C4-2B (cell line): Measurements from ENCODE around the gene CYTH2.
A peak's percentile ranks its signal among the peaks of the same experiment; 100 is the strongest.

Source experiments
- H3K27ac ChIP-seq: fragments of 450-650 bp; 2 replicates; pipeline ENCODE4 v1.5.1; 2017
- ZFX ChIP-seq: fragments of 450-650 bp; IDR thresholded peaks from 2 replicates; pipeline ENCODE4 v1.6.1; 2017
- TF ChIP-seq, protein P1 (sequence below): fragments of 450-650 bp; conservative IDR thresholded peaks from 2 replicates; pipeline ENCODE4 v1.5.1; 2017; ENCODE audit warnings: mild to moderate bottlenecking

CYTH2 gene

DNA sequence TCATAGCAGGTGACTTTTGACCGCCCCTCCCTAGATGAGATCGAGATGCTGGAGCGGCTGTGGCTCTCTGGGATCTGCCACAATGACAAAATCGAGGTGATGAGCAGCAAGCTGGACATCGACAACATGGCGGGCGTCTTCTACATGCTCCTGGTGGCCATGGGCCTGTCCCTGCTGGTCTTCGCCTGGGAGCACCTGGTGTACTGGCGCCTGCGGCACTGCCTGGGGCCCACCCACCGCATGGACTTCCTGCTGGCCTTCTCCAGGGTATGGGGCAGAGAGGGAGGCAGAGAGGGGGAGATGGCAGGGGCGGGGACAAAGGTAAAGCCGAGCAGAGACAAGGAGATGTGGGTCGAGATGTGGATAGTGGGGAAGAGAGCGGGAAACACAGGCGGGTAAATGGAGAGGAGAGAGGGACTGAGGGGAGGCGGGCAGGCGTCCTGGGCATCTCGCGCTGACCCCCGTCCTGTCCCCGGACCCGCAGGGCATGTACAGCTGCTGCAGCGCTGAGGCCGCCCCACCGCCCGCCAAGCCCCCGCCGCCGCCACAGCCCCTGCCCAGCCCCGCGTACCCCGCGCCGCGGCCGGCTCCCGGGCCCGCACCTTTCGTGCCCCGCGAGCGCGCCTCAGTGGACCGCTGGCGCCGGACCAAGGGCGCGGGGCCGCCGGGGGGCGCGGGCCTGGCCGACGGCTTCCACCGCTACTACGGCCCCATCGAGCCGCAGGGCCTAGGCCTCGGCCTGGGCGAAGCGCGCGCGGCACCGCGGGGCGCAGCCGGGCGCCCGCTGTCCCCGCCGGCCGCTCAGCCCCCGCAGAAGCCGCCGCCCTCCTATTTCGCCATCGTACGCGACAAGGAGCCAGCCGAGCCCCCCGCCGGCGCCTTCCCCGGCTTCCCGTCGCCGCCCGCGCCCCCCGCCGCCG lies 26.8 kb upstream of the CYTH2 start:
- H3K27ac ChIP-seq, result no peak overlapping the region
- TF ChIP-seq, protein P1, sequence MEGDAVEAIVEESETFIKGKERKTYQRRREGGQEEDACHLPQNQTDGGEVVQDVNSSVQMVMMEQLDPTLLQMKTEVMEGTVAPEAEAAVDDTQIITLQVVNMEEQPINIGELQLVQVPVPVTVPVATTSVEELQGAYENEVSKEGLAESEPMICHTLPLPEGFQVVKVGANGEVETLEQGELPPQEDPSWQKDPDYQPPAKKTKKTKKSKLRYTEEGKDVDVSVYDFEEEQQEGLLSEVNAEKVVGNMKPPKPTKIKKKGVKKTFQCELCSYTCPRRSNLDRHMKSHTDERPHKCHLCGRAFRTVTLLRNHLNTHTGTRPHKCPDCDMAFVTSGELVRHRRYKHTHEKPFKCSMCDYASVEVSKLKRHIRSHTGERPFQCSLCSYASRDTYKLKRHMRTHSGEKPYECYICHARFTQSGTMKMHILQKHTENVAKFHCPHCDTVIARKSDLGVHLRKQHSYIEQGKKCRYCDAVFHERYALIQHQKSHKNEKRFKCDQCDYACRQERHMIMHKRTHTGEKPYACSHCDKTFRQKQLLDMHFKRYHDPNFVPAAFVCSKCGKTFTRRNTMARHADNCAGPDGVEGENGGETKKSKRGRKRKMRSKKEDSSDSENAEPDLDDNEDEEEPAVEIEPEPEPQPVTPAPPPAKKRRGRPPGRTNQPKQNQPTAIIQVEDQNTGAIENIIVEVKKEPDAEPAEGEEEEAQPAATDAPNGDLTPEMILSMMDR, result no peak
- TF ChIP-seq ZFX, result no peak

DNA sequence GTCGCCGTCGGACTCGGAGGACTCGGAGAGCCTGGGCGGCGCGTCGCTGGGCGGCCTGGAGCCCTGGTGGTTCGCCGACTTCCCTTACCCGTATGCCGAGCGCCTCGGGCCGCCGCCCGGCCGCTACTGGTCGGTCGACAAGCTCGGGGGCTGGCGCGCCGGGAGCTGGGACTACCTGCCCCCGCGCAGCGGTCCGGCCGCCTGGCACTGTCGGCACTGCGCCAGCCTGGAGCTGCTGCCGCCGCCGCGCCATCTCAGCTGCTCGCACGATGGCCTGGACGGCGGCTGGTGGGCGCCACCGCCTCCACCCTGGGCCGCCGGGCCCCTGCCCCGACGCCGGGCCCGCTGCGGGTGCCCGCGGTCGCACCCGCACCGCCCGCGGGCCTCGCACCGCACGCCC lies 25.9 kb upstream of the CYTH2 start:
- H3K27ac ChIP-seq, result peak overlapping the region; percentile 80; the same call in 1 of the 2 replicates
- TF ChIP-seq ZFX, result no peak
- TF ChIP-seq, protein P1, result no peak

DNA sequence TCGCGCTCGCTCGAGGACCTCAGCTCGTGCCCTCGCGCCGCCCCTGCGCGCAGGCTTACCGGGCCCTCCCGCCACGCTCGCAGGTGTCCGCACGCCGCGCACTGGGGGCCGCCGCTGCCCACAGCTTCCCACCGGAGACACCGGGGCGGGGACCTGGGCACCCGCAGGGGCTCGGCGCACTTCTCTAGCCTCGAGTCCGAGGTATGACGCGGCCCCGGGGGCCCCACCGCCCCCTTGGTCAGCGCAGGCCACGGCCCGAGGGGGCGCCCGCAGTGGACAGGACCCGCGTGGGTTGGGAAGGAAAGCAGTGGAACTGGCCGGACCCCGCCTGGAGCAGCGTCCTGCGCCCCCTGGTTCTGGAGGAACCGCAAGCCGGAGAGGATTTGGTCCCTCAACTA lies 25.4 kb upstream of the CYTH2 start:
- TF ChIP-seq ZFX, result no peak
- TF ChIP-seq, protein P1, result no peak
- peak overlapping the region; percentile 80 for H3K27ac ChIP-seq

DNA sequence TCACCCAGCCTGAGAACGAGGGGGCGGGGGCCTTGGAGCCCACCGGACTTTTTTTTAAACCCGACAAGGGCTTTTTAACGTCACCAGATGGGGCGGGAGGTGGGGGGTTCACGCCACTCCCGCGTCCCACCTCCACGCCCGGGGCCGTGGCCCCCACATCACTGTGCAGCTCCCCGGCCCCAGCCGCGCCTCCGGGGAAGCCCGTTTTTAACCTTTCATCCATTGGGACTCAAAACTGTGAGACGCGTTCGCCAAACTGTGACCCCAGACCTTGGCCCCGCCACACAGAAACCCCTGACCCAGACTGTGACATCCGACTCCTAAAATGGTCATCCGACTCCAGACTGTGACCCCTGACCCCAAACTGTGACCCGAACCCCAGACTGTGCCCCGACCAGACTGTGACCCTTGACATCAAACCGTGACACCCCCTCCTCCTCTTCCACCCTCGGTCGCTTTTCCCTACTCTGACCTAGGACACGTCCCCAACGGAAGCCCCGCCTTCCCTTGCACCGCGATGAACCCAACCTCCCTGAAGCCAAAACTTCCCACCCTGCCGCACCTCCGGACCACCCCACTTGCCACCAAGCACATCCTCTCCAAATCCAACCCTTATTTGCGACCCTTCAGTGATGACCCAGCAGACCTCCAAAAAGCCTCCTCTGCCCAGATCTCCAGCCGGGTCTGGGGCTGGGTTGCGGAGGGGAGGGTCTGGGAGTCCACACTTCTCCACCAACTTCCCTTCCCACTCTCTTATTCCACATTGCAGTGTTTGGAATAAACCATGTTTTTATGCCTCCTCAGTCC lies 24.8 kb upstream of the CYTH2 start:
- TF ChIP-seq, protein P1, result no peak
- no peak for TF ChIP-seq ZFX
- H3K27ac ChIP-seq, result peak overlapping the region; percentile 80

DNA sequence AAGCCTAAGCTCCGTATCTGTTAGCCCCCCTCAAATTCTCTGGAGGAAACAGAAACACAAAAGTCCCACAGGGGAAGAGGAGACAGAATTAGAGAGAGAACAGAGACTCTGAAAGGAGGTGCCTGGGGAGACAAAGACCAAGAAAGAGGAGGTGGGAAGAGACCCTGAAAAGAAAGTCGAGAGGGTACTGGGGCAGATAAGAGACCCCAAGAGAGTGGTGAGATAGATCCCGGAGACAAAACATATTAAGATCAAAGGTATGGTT lies 24.3 kb upstream of the CYTH2 start:
- H3K27ac ChIP-seq, result peak overlapping the region; percentile 80
- TF ChIP-seq, protein P1, result no peak
- no peak for TF ChIP-seq ZFX

DNA sequence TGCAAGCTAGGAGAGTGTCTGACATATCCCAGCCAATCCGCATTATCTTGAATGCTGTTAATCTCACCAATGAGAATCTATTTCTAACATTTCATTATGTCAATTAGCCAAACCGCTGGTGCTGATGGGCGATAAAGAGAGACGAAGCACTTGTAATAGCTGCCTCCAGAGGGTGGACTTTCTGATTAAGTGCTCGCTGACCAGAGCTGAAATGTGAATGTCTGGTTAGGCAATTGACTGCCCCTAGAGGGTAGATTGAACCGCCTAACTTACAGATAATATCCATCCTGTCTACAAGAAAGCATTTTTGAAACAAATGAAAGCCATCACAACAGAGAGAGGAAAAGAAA lies 23.9 kb upstream of the CYTH2 start:
- no peak for TF ChIP-seq ZFX
- TF ChIP-seq, protein P1, result peak; percentile 63

More for the DNA sequence above, 23.9 kb upstream of the CYTH2 start:
- H3K27ac ChIP-seq, result peak overlapping the region; percentile 80
